Measurements from ENCODE around the gene CTDP1.

Gene CTDP1

DNA sequence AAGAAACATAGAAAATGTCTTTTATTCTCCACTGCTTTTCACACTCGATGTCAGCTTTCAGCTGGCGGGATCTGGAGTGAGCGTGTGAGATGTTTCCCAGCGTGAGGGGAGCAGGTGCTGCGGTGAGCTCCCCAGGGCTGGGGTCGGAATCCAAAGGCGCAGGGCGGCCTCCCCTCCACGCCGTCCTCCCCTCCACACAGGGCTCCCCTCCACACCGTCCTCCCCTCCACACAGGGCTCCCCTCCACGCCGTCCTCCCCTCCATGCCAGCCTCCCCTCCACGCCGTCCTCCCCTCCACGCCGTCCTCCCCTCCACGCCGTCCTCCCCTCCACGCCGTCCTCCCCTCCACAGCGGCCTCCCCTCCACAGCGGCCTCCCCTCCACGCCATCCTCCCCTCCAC is 91.2 kb downstream of the CTDP1 start:
- DNase-seq: no peak

DNA sequence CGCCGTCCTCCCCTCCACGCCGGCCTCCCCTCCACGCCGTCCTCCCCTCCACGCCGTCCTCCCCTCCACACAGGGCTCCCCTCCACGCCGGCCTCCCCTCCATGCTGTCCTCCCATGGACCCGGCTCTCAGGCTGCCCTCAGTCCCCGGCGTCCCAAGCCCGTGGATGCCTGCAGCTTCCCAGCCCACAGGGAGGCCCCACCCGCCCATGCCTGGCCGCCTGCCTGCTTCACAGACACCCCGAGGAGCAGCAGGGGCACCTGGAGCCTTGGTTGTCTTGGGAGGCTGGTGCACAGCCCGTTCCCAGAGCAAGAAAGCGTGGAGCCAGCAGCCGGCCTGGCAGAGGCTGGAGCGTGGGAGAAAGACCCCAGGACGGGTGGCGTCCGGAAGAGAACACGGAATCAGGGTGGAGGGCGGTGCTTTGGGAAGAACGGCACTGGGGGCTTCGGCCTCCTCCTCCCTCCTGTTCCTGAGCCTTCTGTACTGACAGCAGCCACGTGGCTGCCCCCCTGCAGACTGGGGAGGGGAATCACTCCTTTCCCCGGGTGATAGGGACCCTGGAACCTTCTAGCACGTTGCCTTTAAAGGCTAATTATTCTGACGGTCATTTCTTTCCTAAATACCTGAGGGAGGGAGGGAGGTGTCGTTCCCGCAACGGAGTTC is 92.0 kb downstream of the CTDP1 start:
- DNase-seq: no peak

DNA sequence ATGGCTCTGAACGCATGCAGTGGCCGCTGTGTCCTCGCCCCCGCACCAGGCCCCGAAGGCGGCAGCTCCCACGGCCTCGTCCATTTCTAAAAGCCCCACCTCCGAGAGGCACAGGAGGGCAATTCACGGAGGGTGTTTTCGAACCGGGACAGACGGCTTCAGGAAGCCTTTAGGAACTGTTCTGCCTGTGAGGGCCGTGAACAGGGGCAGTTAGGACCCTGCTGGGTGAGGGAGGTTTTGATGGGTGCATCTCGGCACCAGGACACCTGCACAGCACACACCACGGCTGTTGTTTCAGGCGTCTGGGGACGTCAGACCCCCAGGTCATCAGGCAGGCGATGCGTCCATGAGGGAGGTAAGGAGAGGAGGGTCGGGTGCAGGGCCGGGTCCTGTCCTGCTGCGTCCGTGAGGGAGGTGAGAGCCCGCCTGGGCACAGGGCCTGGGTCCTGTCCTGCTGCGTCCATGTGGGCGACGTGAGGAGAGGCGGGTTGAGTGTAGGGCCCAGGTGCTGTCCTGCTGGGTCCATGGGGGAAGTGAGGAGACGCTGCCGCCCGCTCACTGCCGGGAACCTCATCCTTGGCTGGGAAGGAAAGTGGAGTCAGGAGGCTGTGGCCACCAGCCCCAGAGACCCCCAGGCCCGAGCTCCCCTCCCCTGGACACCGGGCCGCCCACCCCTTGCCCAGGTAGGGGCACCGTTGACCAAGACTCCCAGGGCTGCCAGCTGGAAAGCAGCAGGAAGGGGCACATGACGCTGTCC is 92.7 kb downstream of the CTDP1 start:
- no peak for DNase-seq

DNA sequence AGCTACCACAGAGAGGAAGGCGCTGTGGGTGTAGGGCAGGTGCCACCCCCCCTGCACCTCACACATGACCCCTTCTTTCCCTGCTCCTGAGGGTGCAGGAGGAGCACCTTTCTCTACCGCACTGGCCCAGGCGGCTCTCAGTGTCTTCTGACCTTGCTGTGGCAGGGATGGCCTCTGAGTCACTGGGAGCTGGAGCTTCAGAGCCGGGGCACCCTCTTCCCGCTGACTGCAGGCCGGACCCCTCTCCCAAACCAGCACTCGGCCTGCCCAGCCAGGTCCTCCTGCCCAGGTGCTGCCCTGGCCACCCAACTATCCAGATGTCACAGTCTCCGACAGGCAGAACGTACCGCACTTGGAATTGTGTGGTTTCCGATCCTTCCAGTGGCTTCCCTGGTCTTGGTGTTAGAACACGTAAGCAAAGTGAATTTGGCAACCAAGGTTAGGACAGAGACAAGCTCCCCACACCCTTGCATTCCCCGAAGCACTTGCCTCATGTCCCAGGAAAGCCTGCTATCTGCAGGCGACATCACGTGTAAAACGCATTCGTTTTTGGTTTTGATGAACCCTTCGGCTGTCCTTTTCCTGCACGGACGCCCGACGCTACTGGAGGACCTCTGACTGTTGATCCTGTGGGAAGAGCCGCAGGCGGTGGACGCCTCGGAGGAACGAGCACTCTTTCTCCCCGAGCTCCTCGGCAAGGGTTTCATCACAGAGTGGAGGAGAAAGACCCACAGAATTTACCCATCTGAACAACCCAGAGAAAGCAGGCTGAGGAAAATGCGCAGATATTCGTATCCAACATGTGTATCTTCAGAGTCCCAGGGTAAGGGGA is 93.5 kb downstream of the CTDP1 start:
- no peak for DNase-seq

DNA sequence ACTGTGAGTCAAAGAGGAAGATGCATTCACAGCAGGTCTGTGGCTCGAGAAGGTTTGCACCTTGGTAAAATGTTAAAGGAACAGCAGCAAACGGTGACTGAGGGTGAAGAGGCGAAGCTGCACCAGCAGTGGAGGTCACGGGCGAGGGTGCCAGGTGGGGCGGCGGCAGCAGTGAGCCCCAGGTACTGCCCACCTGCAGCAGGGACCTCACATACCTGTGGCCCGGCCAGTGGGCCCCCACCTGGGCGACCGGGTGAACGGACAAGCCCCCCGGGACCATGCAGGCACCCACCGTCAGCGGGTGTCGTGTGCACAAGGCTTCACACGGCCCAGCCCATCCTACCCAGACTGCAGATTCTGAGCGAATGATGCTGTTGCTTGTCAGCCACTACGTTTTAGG is 94.5 kb downstream of the CTDP1 start:
- DNase-seq: no peak

DNA sequence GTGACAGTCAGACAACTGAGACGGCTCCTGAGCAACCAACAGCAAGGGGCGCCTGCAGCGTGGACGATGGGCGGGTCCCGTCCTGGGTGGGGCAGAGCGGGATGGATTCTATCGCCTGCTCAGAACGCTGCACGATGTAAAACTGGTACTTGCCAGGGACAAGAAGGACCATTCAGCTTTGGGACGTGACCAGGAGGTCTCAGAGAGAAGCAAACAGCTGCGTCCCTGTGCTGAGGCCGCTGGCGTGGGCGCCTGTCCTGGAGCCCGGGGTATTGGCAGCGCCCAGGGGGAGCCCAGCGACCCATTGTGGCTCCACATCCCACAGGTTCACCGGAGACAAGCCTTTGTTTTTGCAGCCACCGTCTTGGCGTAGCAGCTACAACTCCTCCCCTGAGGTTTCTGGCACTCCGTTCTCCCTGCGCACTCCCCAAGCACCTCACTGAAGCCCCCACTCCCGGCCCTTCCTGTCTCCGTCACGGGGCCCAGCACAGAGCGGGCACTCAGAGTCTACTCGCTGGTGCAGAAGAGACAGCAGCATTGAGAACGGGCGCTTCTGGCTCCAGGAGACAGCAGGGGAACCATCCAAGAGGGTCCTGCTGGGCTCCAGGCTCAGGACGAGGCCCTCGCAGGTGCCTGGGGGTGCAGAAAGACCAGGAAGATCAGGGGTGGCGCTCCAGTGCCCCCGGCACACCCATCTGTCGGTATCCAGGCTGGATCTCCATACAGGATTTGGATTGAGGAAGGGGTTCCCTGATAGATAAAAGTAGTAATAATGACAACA is 96.0 kb downstream of the CTDP1 start:
- no peak for DNase-seq

DNA sequence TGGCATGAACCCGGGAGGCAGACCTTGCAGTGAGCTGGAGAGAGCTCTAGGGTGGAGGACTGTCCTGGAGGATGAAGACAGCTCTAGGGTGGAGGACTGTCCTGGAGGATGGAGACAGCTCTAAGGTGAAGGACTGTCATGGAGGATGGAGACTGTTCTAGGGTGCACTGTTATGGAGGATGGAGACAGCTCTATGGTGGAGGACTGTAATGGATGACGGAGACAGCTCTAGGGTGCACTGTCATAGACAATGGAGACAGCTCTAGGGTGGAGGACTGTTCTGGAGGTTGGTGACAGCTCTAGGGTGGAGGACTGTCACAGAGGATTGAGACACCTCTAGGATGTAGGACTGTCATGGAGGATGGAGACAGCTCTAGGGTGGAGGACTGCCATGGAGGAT is 97.1 kb downstream of the CTDP1 start:
- no peak for DNase-seq

DNA sequence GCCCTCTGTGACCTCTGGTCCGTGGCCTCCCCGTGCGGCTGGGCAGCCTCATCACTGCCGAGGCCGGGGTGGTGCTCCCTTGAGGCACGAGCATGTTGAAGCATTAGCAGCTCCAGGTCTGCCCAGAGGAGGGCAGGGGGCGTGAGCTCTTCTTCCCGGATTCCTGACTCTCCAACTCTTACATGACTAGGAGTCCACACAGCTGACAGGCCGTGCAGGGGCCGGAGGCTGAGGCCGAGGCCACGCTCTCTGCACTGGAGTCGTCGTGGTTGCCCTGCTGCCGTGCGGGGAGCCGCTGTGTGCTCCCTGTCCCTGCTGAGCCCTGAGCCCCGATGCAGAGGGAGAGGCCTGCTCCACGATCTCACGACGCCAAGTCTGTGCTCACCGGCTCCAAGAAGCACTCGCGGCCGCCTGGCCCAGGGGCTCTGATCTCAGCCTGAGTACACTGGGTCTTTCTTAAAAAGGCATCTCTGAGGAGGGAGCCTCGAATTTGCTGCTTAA is 98.7 kb downstream of the CTDP1 start:
- no peak for DNase-seq

DNA sequence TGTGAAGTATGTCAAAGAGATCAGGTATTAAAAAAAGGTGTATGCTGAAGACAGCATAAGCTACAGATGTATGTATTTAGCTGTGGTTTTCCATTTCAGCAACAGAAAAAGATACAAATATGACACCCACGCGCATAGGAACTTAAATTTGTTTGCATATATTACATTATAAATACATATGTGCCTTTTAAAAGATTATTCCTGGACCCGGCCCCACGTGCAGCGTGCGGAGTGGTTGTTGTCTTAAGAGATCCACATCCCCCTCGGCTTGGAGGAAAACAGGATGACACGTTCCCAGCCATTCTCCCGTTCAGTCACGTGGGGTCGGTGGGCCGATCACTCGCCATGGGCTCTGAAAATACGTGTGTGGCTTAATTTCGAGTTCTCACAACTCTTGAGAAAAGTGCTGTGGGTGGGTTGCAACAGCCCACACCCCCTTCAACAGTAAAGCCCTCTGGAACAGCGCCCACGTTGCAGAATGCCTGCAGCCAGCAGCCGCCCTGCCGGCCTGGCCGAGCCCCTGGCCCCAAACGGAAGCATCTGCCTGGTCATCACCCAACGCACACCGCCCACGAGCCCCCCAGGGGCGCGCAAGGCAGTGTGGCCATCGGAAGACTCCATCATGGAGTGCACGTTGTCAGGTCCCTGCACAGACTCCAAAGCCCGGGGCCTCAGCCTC is 99.6 kb downstream of the CTDP1 start:
- DNase-seq: no peak

DNA sequence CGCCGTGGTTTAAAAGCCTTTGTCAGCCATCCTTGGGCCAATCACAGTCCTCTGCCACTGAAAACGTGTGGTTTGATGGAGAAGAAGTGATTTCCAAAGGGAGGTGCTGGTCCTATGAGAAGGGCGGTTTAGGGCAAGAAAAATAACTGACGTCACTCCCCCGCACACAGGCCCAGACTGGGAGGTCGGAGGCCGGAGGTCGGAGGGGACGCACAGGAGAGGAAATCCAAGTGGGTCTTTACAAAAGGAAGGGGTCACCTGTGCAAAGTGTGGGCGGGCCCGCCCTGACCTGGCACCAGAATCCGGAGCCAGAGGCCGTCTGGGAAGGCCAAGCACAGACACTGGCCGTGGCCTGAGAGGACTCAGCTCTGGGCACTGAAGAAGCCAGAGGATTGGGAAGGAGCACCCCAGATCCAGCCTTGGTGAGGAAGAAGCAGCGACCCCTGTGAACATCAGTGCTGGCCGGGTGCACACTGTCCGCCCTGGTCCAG is 100.1 kb downstream of the CTDP1 start:
- DNase-seq: no peak

DNA sequence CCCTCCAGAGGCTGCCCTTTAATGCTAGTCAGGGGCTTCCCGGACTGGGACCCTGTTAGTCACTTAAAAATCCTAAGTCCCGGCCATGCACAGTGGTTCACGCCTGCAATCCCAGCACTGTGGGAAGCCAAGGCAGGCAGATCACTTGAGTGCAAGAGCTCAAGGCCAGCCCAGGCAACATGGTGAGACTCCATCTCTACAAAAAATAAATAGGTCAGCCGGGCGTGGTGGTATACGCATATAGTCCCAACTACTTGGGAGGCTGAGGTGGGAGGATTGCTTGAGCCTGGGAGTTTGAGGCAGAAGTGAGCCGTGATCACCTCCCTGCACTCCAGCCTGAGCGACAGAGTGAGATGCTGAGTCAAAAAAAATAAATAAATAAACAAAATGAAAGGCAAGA is 100.9 kb downstream of the CTDP1 start:
- DNase-seq: no peak

DNA sequence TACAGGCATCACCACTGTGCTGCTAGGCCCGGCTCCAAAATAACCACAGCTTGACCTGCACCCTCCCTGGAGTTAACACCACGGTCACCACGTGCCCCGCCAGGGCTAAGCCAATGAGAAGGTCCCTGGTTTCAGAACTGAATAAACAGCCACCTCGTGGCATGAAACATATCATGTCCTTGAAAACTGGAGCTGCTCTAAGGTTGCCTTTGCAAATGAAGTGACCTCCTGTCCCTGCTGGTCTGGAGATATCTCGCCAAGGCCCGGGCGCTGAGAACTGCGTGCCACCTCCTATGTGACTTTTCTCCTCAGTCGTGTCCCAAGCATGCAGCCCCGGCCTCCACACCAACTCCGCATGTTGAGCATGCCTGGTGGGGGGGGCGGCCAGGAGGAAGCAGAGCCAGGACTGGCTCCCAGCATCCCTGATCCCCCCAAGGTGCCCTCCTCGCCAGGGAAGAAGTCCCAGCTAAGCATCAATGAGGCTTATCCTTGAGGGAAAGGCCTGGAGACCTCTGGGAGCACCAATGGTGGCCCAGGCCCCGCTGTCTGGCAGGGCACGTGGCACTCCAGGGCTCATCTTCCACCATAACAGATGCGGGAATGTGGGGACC is 101.8 kb downstream of the CTDP1 start:
- DNase-seq: no peak

DNA sequence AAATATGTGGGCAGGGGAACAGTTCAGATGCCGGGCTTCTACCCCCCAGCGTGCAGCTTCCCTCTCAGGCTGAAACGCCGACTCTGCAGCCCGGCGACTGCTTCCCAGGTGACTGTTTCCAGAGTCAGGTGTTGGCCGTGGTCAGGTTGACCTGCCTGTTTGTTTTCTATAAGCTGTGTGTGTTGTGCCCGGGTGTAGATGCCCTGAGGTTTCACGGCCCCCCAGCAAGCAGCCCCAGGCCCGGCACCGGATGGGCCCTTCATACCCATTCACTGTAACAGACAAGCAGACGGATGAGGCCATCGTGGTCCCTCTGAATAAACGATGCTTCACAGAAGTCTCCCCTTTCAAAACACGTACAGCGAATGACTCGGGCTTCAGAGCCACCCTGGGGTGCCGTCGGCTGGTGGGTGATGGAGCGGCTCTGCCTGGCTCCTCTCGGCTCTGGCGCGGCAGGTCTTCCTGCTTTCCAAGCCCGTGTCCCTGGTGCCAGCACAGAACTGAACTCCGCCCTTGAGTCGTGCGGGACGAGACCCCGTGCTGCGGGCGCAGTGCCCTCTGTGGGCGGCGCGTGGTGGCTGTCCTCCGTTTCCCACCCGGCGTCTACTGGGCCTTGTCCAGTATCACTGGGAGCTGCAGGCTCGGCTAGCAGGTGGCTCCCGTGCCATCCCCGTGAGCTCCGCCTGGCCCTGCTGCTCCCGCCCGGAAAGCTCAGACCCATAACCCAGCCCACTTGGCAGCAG is 103.1 kb downstream of the CTDP1 start:
- no peak for DNase-seq

DNA sequence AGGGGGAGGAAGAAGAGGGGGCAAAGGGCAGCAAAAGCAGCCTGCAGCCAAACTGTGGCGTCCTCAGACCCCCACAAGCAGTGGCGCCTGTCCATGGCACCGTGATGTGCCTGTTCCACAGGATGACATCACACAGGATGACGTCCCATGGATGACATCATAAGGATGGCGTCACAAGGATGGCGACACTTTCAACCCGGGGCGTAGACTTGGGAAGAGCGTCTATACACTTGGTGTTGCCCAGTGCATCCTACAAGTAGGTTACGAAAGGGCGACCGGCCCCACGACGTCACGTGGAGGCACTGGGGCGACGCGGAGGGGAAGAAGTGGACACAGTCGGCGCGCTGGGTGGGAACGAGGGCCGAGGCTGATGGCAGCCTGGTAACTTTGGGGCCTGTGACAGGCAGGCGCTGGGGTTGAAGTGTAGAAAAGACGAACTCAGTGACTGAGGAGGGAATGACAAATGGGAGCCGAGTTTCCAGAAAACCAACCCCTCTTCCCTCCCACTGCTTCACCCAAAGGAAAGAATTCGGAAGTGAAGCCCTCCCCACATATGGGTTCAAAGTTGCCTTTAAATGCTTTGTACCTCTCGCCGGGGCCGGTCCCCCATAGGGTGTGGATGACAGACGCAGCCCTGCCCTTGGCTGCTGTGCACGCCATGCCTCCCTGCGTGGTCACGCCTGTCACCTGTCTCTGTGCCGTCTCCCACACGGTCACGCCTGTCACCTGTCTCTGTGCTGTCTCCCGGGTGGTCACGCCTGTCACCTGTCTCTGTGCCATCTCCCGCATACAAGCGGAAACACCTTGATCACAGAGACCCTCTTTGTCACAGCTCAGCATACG is 104.7 kb downstream of the CTDP1 start:
- DNase-seq: no peak

DNA sequence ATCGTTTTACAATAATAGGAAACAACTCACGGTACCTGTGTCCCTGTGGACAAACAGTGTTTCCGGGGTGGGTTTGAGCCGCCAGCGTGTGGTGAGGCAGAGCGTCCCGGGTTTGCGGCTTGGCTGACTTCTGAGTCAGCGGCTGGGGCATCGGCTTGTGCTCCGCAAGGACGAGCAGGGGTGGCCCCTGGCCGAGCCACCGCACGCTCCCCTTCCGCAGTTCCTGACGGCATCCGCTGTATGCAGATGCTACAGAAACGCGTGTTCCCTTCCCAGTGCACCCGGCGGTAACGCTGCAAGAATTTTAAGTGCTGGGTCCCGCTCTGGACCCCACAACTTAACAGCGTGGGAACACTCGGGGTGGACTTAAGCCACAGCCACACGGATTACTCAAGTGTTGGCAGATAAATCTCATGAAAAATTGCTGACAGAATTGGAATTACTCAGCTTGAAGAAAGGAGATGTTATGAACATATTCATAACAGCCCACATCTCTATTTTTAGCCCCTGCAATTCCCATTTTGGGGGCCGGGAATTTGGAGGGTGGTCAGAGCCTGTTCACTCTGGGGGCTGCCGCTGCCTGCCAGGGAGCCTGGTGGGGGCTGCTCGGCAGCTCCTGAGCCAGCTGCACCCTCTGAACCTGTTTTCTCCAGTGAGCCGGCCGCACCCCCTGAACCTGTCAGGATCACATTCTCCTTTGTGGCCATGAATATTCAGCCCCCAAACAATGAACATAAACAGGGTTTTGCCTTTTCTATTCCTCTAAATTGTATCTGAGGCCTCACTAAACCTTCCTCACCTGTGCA is 105.6 kb downstream of the CTDP1 start:
- no peak for DNase-seq

DNA sequence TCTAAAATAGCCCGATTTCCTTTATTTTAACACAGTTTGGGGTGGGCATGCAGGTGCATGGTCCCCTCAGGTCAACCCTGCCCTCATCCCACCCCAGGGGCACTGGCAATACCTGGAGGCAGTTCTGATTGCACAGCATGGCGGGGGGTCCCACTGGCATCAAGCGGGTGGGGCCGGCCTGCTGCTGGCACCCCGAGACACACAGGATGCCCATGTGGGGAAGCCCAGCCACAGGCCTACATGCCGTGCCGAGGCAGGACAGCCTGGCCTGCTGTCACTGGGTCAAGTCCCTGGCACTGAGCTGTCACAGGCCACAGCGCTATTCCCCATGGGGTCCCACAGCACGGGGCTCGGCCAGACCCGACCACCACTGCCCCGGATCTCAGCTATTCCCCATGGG is 106.2 kb downstream of the CTDP1 start:
- DNase-seq: no peak

DNA sequence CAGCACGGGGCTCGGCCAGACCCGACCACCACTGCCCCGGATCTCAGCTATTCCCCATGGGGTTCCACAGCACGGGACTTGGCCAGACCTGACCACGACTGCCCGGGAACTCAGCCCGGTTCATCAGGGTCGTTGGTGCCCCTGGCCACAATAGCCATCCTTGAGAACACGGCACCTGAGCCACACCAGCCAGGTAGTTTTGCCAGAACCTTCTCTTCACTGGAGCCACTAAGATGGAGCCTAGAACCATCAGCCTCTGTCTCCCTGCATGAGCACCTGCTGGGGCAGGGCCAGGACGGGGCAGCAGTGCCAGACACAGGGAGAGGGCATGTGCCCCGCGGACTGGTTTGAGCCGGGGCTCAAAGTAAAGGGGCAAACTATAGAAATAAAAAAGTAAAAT is 106.7 kb downstream of the CTDP1 start:
- DNase-seq: no peak

DNA sequence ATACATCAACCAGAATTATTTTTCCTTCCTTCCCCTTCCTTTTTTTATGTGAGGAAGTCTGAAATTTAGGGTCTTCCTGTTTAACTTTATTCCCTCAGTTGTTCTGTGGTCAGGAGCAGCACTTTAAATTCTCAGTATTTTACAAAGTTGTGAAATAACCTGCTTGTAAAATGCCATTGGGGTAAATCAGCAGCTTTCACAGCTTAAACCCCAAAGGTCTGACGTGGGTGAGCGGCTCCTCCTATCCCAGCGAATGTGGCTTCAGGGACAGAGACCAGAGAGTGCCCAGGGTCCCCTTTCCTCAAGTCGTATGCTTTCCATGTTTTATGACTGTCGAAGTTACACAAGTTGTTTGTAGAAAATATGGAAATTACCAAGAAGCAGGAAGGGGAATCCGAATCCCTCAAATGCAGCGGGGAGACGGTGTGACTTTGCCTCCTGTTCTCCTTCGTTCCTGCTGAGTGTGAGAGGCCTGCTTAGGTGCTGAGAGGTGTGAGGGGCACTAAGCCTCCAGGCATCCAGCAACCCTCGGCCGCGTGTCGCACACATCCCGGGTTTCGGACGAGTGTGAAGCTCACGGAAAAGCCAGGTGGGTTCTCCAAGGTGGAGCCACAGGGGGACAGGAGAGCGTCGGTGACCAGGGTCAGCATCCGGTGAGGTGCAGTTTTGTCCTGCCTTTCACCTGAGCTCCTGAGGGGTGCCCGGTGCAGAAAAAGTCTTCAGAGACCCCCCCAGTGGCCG is 107.4 kb downstream of the CTDP1 start:
- no peak for DNase-seq

Data from NCI-H345 (cell line).